ENCODE measurements around the gene MRPL30. TPM values are rescaled to one million over a fixed set of nuclear protein-coding genes. Genes with fewer than 3 reads are reported as not detected.

MRPL30 gene
- total and polyA plus RNA-seq, 2 donors from 2014 or later = 24.6 to 31.2 TPM

- no peak overlapping the region for H3K4me3 ChIP-seq (ENCODE audit: low read length in 3 of 3)
- TF ChIP-seq, protein P1, sequence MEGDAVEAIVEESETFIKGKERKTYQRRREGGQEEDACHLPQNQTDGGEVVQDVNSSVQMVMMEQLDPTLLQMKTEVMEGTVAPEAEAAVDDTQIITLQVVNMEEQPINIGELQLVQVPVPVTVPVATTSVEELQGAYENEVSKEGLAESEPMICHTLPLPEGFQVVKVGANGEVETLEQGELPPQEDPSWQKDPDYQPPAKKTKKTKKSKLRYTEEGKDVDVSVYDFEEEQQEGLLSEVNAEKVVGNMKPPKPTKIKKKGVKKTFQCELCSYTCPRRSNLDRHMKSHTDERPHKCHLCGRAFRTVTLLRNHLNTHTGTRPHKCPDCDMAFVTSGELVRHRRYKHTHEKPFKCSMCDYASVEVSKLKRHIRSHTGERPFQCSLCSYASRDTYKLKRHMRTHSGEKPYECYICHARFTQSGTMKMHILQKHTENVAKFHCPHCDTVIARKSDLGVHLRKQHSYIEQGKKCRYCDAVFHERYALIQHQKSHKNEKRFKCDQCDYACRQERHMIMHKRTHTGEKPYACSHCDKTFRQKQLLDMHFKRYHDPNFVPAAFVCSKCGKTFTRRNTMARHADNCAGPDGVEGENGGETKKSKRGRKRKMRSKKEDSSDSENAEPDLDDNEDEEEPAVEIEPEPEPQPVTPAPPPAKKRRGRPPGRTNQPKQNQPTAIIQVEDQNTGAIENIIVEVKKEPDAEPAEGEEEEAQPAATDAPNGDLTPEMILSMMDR (IDR thresholded peaks at IDR 0.05; ENCODE audit: borderline replicate concordance, extremely low read depth, insufficient read depth) = no peak
- H3K9ac ChIP-seq (ENCODE audit: low read length in 3 of 3) = no peak overlapping the region
- FAIRE-seq = no peak
- DNase-seq = no peak
- H3K9me3 ChIP-seq (ENCODE audit: control insufficient read depth in 2 of 3, insufficient read depth in 1 of 3, low read length in 3 of 3) = no peaks in the 10 kb centered on the region
- H3K36me3 ChIP-seq (ENCODE audit: control insufficient read depth in 2 of 3, insufficient read depth in 3 of 3, low read length in 3 of 3) = no peaks in the 10 kb centered on the region
- no peaks in the 10 kb centered on the region for H3K4me1 ChIP-seq (ENCODE audit: control insufficient read depth in 2 of 3, insufficient read depth in 2 of 3, low read depth in 1 of 3, low read length in 3 of 3)
- intact Hi-C loops (cut with DNase I) = no loop called here
- no peaks in the 10 kb centered on the region for H3K27me3 ChIP-seq (ENCODE audit: control insufficient read depth, insufficient read depth, low read length)
- H3K27ac ChIP-seq (ENCODE audit: low read depth in 2 of 2, low read length in 2 of 2) = no peak overlapping the region
Measured at GRCh38 chr2:99238599-99238998, 57.6 kb downstream of the MRPL30 start.

DNA sequence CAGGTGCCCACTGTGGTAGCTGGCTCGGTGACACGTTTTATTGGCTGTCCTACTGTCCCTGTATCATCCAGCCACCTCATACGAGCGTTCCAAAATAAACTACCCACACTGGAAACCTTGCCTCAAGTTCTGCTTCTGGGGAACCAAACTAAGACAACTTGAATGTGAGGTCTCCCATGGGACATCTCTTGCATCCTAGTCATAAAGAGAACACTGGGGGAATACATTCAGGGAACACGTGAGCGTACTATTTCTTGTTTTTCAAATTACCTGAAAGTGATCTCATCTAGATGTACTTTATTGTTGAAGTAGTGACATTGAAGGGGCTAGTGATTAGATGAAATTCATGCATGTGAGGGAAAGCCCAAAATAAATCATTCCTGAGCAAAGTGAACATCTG is 59.4 kb downstream of the MRPL30 start:
- DNase-seq (no peak), FAIRE-seq (no peak)
- Histone ChIP-seq H3K27ac (ENCODE audit: low read depth in 2 of 2, low read length in 2 of 2) (no peak overlapping the region), H3K27me3 (ENCODE audit: control insufficient read depth, insufficient read depth, low read length) (no peaks in the 10 kb centered on the region), H3K9me3 (ENCODE audit: control insufficient read depth in 2 of 3, insufficient read depth in 1 of 3, low read length in 3 of 3) (no peaks in the 10 kb centered on the region), H3K36me3 (ENCODE audit: control insufficient read depth in 2 of 3, insufficient read depth in 3 of 3, low read length in 3 of 3) (no peaks in the 10 kb centered on the region), H3K9ac (ENCODE audit: low read length in 3 of 3) (no peak overlapping the region), H3K4me1 (ENCODE audit: control insufficient read depth in 2 of 3, insufficient read depth in 2 of 3, low read depth in 1 of 3, low read length in 3 of 3) (no peaks in the 10 kb centered on the region), H3K4me3 (ENCODE audit: low read length in 3 of 3) (no peak overlapping the region)
- TF ChIP-seq, protein P1 (IDR thresholded peaks at IDR 0.05; ENCODE audit: borderline replicate concordance, extremely low read depth, insufficient read depth) = no peak
- intact Hi-C loops (cut with DNase I) = no loop called here

DNA sequence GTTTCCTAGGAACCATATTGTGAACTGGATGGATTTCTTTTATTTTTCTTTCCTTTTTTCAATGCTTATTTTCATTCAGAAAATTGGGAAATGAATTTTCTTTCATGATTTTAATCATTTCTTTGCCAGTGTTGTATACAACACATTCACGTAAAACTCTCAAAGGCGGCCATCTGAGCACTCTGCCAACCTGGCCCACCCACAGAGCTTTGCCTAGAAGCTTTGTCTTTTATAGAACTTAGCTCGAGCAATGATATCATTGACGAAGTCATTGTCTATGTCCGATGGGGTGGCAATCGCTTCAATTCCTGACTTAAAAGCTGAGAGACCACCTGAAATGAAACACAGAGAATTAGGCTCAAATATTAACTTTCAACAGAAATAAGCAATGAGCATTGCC is 61.2 kb downstream of the MRPL30 start:
- H3K36me3 ChIP-seq (ENCODE audit: control insufficient read depth in 2 of 3, insufficient read depth in 3 of 3, low read length in 3 of 3) = no peaks in the 10 kb centered on the region
- no peak for FAIRE-seq
- H3K9ac ChIP-seq (ENCODE audit: low read length in 3 of 3) = no peak overlapping the region
- no peaks in the 10 kb centered on the region for H3K4me1 ChIP-seq (ENCODE audit: control insufficient read depth in 2 of 3, insufficient read depth in 2 of 3, low read depth in 1 of 3, low read length in 3 of 3)
- no peaks in the 10 kb centered on the region for H3K9me3 ChIP-seq (ENCODE audit: control insufficient read depth in 2 of 3, insufficient read depth in 1 of 3, low read length in 3 of 3)
- H3K27ac ChIP-seq (ENCODE audit: low read depth in 2 of 2, low read length in 2 of 2) = no peak overlapping the region
- TF ChIP-seq, protein P1 (IDR thresholded peaks at IDR 0.05; ENCODE audit: borderline replicate concordance, extremely low read depth, insufficient read depth) = no peak
- intact Hi-C loops (cut with DNase I) = no loop called here
- DNase-seq = no peak
- no peaks in the 10 kb centered on the region for H3K27me3 ChIP-seq (ENCODE audit: control insufficient read depth, insufficient read depth, low read length)
- no peak overlapping the region for H3K4me3 ChIP-seq (ENCODE audit: low read length in 3 of 3)

Other genes with a start within 250 kb of the MRPL30 start
- gene CRACDL, start 245.0 kb upstream of the MRPL30 start, total RNA-seq = 14.8 TPM
- gene CRACDL, start 245.0 kb upstream of the MRPL30 start, polyA plus RNA-seq (ENCODE audit: insufficient read depth, low read depth, low replicate concordance) = 4.3 TPM
- 6.3 TPM for gene C2orf15, start 39.5 kb upstream of the MRPL30 start, total RNA-seq
- gene C2orf15, start 39.5 kb upstream of the MRPL30 start, polyA plus RNA-seq (ENCODE audit: insufficient read depth, low read depth, low replicate concordance) = 6.6 TPM
- gene TSGA10, start 26.2 kb upstream of the MRPL30 start, total RNA-seq = 16.1 TPM
- 5.3 TPM for gene TSGA10, start 26.2 kb upstream of the MRPL30 start, polyA plus RNA-seq (ENCODE audit: insufficient read depth, low read depth, low replicate concordance)
- 10.3 TPM for gene LIPT1, start 26.2 kb upstream of the MRPL30 start, total RNA-seq
- 12.2 TPM for gene LIPT1, start 26.2 kb upstream of the MRPL30 start, polyA plus RNA-seq (ENCODE audit: insufficient read depth, low read depth, low replicate concordance)
- gene MITD1, start 126 bp upstream of the MRPL30 start, total RNA-seq = 29.1 TPM
- 38.0 TPM for gene MITD1, start 126 bp upstream of the MRPL30 start, polyA plus RNA-seq (ENCODE audit: insufficient read depth, low read depth, low replicate concordance)
- gene LYG2, start 74.5 kb downstream of the MRPL30 start, total RNA-seq = not detected
- gene LYG2, start 74.5 kb downstream of the MRPL30 start, polyA plus RNA-seq (ENCODE audit: insufficient read depth, low read depth, low replicate concordance) = not detected
- gene LYG1, start 120.0 kb downstream of the MRPL30 start, total RNA-seq = 21.0 TPM
- gene LYG1, start 120.0 kb downstream of the MRPL30 start, polyA plus RNA-seq (ENCODE audit: insufficient read depth, low read depth, low replicate concordance) = 35.0 TPM
- 31.7 TPM for gene TXNDC9, start 155.1 kb downstream of the MRPL30 start, total RNA-seq
- 38.7 TPM for gene TXNDC9, start 155.1 kb downstream of the MRPL30 start, polyA plus RNA-seq (ENCODE audit: insufficient read depth, low read depth, low replicate concordance)
- gene EIF5B, start 156.2 kb downstream of the MRPL30 start, total RNA-seq = 39.7 TPM
- gene EIF5B, start 156.2 kb downstream of the MRPL30 start, polyA plus RNA-seq (ENCODE audit: insufficient read depth, low read depth, low replicate concordance) = 36.9 TPM